ENCODE data around the gene MTMR12. TPM values are rescaled to one million over a fixed set of nuclear protein-coding genes. Genes with fewer than 3 reads are reported as not detected.

MTMR12 gene
- polyA plus RNA-seq, 1 donor (not counting 4 experiments of a cell fraction or from before 2014, with no cell fraction given), result 17.1 TPM

DNA sequence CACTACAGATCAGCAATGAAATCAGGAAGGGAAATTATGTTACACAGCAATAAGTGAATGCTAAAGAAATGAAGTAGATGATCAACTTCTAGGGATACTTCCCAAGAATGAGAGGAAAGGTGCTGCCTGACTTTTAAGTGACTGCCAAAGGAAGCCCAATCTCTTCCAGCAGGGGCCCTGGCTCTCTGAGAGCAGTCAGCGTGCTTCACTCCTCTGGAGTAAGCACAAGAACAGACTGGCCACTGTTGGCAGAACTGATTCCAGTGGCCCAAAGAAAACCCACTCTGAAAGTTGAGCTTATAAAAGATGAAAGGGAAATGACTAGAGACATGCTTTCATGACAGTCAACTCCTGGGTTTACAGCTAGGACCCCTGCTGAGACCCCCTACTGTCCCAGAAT, 41.8 kb downstream of the MTMR12 start:
- Histone ChIP-seq H3K4me3 (ENCODE audit: control insufficient read depth in 2 of 3, extremely low read depth in 1 of 3, insufficient read depth in 2 of 3, low read depth in 1 of 3, low read length in 3 of 3) (no peak overlapping the region), H3K9me1 (ENCODE audit: control insufficient read depth, extremely low read depth, insufficient read depth, low read length) (no peaks in the 10 kb centered on the region), H3K36me3 (ENCODE audit: control insufficient read depth in 2 of 2, extremely low read depth in 1 of 2, insufficient read depth in 2 of 2, low read length in 2 of 2) (peaks cover 16 to 19% of the 10 kb centered on the region in 2 experiments), H4K20me1 (ENCODE audit: control insufficient read depth, extremely low read depth, insufficient read depth, low read length) (no peaks in the 10 kb centered on the region), H3K9me3 (ENCODE audit: control insufficient read depth, low read depth, low read length) (no peaks in the 10 kb centered on the region), H2AFZ (ENCODE audit: control insufficient read depth, low read length) (no peak overlapping the region), H3K27me3 (ENCODE audit: control insufficient read depth, extremely low read depth, insufficient read depth, low read length) (no peaks in the 10 kb centered on the region), H3K9ac (ENCODE audit: control insufficient read depth, extremely low read depth, insufficient read depth, low read length) (no peak overlapping the region), H3K4me1 (ENCODE audit: control insufficient read depth, extremely low read depth, insufficient read depth, low read length) (peaks cover under 1% of the 10 kb centered on the region), H3K4me2 (ENCODE audit: control insufficient read depth, extremely low read depth, insufficient read depth, low read depth, low read length) (no peak overlapping the region), H3K79me2 (ENCODE audit: control insufficient read depth, insufficient read depth, low read length) (no peaks in the 10 kb centered on the region), H3K27ac (ENCODE audit: control insufficient read depth, insufficient read depth, low read length) (no peak overlapping the region)
- dilution Hi-C loops (cut with MboI; ENCODE audit: extremely low pct_ligation_motif_present, low sequenced_read_pairs), result no loop called here
- no peak for FAIRE-seq
- no peak for DNase-seq (ENCODE audit: low read depth, low spot score)
- no peak for TF ChIP-seq EZH2 (IDR thresholded peaks at IDR 0.05; ENCODE audit: low read length)
- TF ChIP-seq, protein P1, sequence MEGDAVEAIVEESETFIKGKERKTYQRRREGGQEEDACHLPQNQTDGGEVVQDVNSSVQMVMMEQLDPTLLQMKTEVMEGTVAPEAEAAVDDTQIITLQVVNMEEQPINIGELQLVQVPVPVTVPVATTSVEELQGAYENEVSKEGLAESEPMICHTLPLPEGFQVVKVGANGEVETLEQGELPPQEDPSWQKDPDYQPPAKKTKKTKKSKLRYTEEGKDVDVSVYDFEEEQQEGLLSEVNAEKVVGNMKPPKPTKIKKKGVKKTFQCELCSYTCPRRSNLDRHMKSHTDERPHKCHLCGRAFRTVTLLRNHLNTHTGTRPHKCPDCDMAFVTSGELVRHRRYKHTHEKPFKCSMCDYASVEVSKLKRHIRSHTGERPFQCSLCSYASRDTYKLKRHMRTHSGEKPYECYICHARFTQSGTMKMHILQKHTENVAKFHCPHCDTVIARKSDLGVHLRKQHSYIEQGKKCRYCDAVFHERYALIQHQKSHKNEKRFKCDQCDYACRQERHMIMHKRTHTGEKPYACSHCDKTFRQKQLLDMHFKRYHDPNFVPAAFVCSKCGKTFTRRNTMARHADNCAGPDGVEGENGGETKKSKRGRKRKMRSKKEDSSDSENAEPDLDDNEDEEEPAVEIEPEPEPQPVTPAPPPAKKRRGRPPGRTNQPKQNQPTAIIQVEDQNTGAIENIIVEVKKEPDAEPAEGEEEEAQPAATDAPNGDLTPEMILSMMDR (optimal IDR thresholded peaks at IDR 0.05 in 1 of 3, IDR thresholded peaks at IDR 0.05 in 1 of 3, conservative IDR thresholded peaks at IDR 0.05 in 1 of 3; ENCODE audit: extremely low read depth in 1 of 3, insufficient read depth in 2 of 3, low read length in 3 of 3), result no peak

DNA sequence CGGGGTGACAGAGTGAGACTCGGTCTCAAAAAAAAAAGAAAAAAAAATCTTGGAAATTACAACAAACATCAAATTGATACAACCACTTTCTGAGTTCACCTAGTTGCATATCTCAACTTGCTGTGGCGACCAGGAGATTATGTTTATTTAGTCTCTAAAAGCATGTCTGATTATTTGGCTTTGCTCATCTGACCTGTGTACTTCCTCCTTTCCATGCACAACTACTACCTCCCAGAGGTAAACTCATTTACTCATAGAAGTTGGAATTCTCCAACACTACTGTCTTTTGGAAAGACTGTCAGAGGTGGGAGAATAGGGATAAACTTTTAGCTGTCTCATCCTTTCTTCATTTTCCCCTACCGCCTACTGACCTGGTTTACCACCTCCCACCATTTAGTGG, 42.6 kb downstream of the MTMR12 start:
- Histone ChIP-seq H3K79me2 (ENCODE audit: control insufficient read depth, insufficient read depth, low read length) (no peaks in the 10 kb centered on the region), H3K27ac (ENCODE audit: control insufficient read depth, insufficient read depth, low read length) (no peak overlapping the region), H3K4me1 (ENCODE audit: control insufficient read depth, extremely low read depth, insufficient read depth, low read length) (no peaks in the 10 kb centered on the region), H3K9ac (ENCODE audit: control insufficient read depth, extremely low read depth, insufficient read depth, low read length) (no peak overlapping the region), H3K36me3 (ENCODE audit: control insufficient read depth in 2 of 2, extremely low read depth in 1 of 2, insufficient read depth in 2 of 2, low read length in 2 of 2) (peaks cover 16 to 19% of the 10 kb centered on the region in 2 experiments), H3K4me2 (ENCODE audit: control insufficient read depth, extremely low read depth, insufficient read depth, low read depth, low read length) (no peak overlapping the region), H3K9me1 (ENCODE audit: control insufficient read depth, extremely low read depth, insufficient read depth, low read length) (no peaks in the 10 kb centered on the region), H3K4me3 (ENCODE audit: control insufficient read depth in 2 of 3, extremely low read depth in 1 of 3, insufficient read depth in 2 of 3, low read depth in 1 of 3, low read length in 3 of 3) (no peak overlapping the region), H3K9me3 (ENCODE audit: control insufficient read depth, low read depth, low read length) (no peaks in the 10 kb centered on the region), H4K20me1 (ENCODE audit: control insufficient read depth, extremely low read depth, insufficient read depth, low read length) (no peaks in the 10 kb centered on the region), H3K27me3 (ENCODE audit: control insufficient read depth, extremely low read depth, insufficient read depth, low read length) (no peaks in the 10 kb centered on the region), H2AFZ (ENCODE audit: control insufficient read depth, low read length) (no peak overlapping the region)
- dilution Hi-C loops (cut with MboI; ENCODE audit: extremely low pct_ligation_motif_present, low sequenced_read_pairs), result no loop called here
- DNase-seq (ENCODE audit: low read depth, low spot score) (no peak), FAIRE-seq (no peak)
- TF ChIP-seq EZH2 (IDR thresholded peaks at IDR 0.05; ENCODE audit: low read length), result no peak
- TF ChIP-seq, protein P1 (optimal IDR thresholded peaks at IDR 0.05 in 1 of 3, IDR thresholded peaks at IDR 0.05 in 1 of 3, conservative IDR thresholded peaks at IDR 0.05 in 1 of 3; ENCODE audit: extremely low read depth in 1 of 3, insufficient read depth in 2 of 3, low read length in 3 of 3), result no peak
